ENCODE data around the gene CDC42EP2.
A peak's percentile ranks its signal among the peaks of the same experiment; 100 is the strongest.

Gene CDC42EP2

GRCh38 chr11:65316227-65317024, 1.8 kb downstream of the CDC42EP2 start:
- peaks cover 5 to 11% of the 10 kb centered on the region in 2 donors for H3K36me3 ChIP-seq (replicated peaks in 1 of 2; ENCODE audit: control insufficient read depth in 2 of 2, insufficient read depth in 2 of 2, low read length in 2 of 2)
- no peak overlapping the region for H2BK12ac ChIP-seq (ENCODE audit: low read length)
- H3K79me1 ChIP-seq (ENCODE audit: low read depth, low read length), result peaks cover 3% of the 10 kb centered on the region
- no peak overlapping the region for H2BK120ac ChIP-seq (ENCODE audit: low read depth, low read length)
- no peak overlapping the region for H3K4me2 ChIP-seq (ENCODE audit: insufficient read depth, low read length, poor library complexity, severe bottlenecking)
- H3K23ac ChIP-seq (ENCODE audit: low read depth, low read length, poor library complexity), result no peak overlapping the region
- H3K18ac ChIP-seq (ENCODE audit: low read length), result peak overlapping the region; percentile 68
- no peak for DNase-seq (ENCODE audit: low spot score)
- H2AK5ac ChIP-seq (ENCODE audit: low read depth, low read length), result peak overlapping the region; percentile 14
- no peak overlapping the region for H3K14ac ChIP-seq (ENCODE audit: low read length)
- no peak overlapping the region for H4K91ac ChIP-seq (ENCODE audit: low read depth, low read length, poor library complexity)
- no peaks in the 10 kb centered on the region for H3K9me3 ChIP-seq (replicated peaks in 1 of 2; ENCODE audit: control insufficient read depth in 2 of 2, insufficient read depth in 1 of 2, low read depth in 1 of 2, low read length in 2 of 2)
- no peak overlapping the region for H2BK15ac ChIP-seq (ENCODE audit: low read length)
- peak overlapping the region; percentile 51 for H2AFZ ChIP-seq (ENCODE audit: low read length)
- H3K4me3 ChIP-seq (ENCODE audit: low read length in 2 of 2), result no peak overlapping the region
- H3K4ac ChIP-seq (ENCODE audit: low read length), result no peak overlapping the region
- no peak overlapping the region for H3K9ac ChIP-seq (ENCODE audit: low read depth, low read length, poor library complexity)
- H4K8ac ChIP-seq (ENCODE audit: low read depth, low read length), result no peak overlapping the region
- H3K4me1 ChIP-seq (ENCODE audit: control insufficient read depth in 2 of 2, insufficient read depth in 1 of 2, low read depth in 1 of 2, low read length in 2 of 2), result peaks cover 14 to 15% of the 10 kb centered on the region in 2 donors
- peaks cover 0 to 10% (median 0%) of the 10 kb centered on the region in 3 experiments for H3K27me3 ChIP-seq (ENCODE audit: control insufficient read depth in 3 of 3, insufficient read depth in 3 of 3, low read depth in 1 of 3, low read length in 3 of 3)
- WGBS, 2 donors (ENCODE audit: extremely low coverage in 2 of 2, insufficient read length in 2 of 2, insufficient replicate concordance in 1 of 2), result no CpG with 5 or more reads among the region's 20 CpGs
- H2BK5ac ChIP-seq (ENCODE audit: low read length), result no peak overlapping the region
- H3K27ac ChIP-seq (replicated peaks; ENCODE audit: low read length), result no peak overlapping the region

- Histone ChIP-seq H3K4ac (ENCODE audit: low read length) (no peak overlapping the region), H3K4me3 (ENCODE audit: low read length in 2 of 2) (no peak overlapping the region), H2AK5ac (ENCODE audit: low read depth, low read length) (no peak overlapping the region), H2BK15ac (ENCODE audit: low read length) (no peak overlapping the region), H2BK12ac (ENCODE audit: low read length) (no peak overlapping the region), H2AFZ (ENCODE audit: low read length) (peak overlapping the region; percentile 51), H3K27me3 (ENCODE audit: control insufficient read depth in 3 of 3, insufficient read depth in 3 of 3, low read depth in 1 of 3, low read length in 3 of 3) (peaks cover 0 to 10% (median 0%) of the 10 kb centered on the region in 3 experiments), H3K9ac (ENCODE audit: low read depth, low read length, poor library complexity) (no peak overlapping the region), H3K18ac (ENCODE audit: low read length) (peak overlapping the region; percentile 68), H3K4me1 (ENCODE audit: control insufficient read depth in 2 of 2, insufficient read depth in 1 of 2, low read depth in 1 of 2, low read length in 2 of 2) (peaks cover 12 to 14% of the 10 kb centered on the region in 2 donors), H2BK120ac (ENCODE audit: low read depth, low read length) (no peak overlapping the region), H4K8ac (ENCODE audit: low read depth, low read length) (no peak overlapping the region), H3K23ac (ENCODE audit: low read depth, low read length, poor library complexity) (no peak overlapping the region), H3K14ac (ENCODE audit: low read length) (no peak overlapping the region), H3K9me3 (replicated peaks in 1 of 2; ENCODE audit: control insufficient read depth in 2 of 2, insufficient read depth in 1 of 2, low read depth in 1 of 2, low read length in 2 of 2) (no peaks in the 10 kb centered on the region), H2BK5ac (ENCODE audit: low read length) (no peak overlapping the region), H3K36me3 (replicated peaks in 1 of 2; ENCODE audit: control insufficient read depth in 2 of 2, insufficient read depth in 2 of 2, low read length in 2 of 2) (peaks cover 6 to 19% of the 10 kb centered on the region in 2 donors), H3K27ac (replicated peaks; ENCODE audit: low read length) (no peak overlapping the region), H3K4me2 (ENCODE audit: insufficient read depth, low read length, poor library complexity, severe bottlenecking) (peak overlapping the region; percentile 32), H4K91ac (ENCODE audit: low read depth, low read length, poor library complexity) (no peak overlapping the region), H3K79me1 (ENCODE audit: low read depth, low read length) (peaks cover 3% of the 10 kb centered on the region)
- DNase-seq (ENCODE audit: low spot score), result no peak
- no CpG with 5 or more reads among the region's 13 CpGs for WGBS, 2 donors (ENCODE audit: extremely low coverage in 2 of 2, insufficient read length in 2 of 2, insufficient replicate concordance in 1 of 2)
These were observed 2.5 kb downstream of the CDC42EP2 start for GRCh38 chr11:65317025-65317786.

GRCh38 chr11:65320386-65321075, 5.9 kb downstream of the CDC42EP2 start:
- no peak overlapping the region for H3K27ac ChIP-seq (replicated peaks; ENCODE audit: low read length)
- no peak overlapping the region for H3K9ac ChIP-seq (ENCODE audit: low read depth, low read length, poor library complexity)
- no peak overlapping the region for H2BK120ac ChIP-seq (ENCODE audit: low read depth, low read length)
- peak overlapping the region; percentile 91 for H3K23ac ChIP-seq (ENCODE audit: low read depth, low read length, poor library complexity)
- peaks cover 6 to 24% of the 10 kb centered on the region in 2 donors for H3K36me3 ChIP-seq (replicated peaks in 1 of 2; ENCODE audit: control insufficient read depth in 2 of 2, insufficient read depth in 2 of 2, low read length in 2 of 2)
- H3K18ac ChIP-seq (ENCODE audit: low read length), result no peak overlapping the region
- no peak overlapping the region for H2AFZ ChIP-seq (ENCODE audit: low read length)
- peaks cover 3% of the 10 kb centered on the region for H3K79me1 ChIP-seq (ENCODE audit: low read depth, low read length)
- H3K4me1 ChIP-seq (ENCODE audit: control insufficient read depth in 2 of 2, insufficient read depth in 1 of 2, low read depth in 1 of 2, low read length in 2 of 2), result peaks cover 8 to 13% of the 10 kb centered on the region in 2 donors
- no peak overlapping the region for H3K4me3 ChIP-seq (ENCODE audit: low read length in 2 of 2)
- H3K14ac ChIP-seq (ENCODE audit: low read length), result no peak overlapping the region
- H3K27me3 ChIP-seq (ENCODE audit: control insufficient read depth in 3 of 3, insufficient read depth in 3 of 3, low read depth in 1 of 3, low read length in 3 of 3), result no peaks in the 10 kb centered on the region
- no peak overlapping the region for H3K4me2 ChIP-seq (ENCODE audit: insufficient read depth, low read length, poor library complexity, severe bottlenecking)
- no peak overlapping the region for H2BK5ac ChIP-seq (ENCODE audit: low read length)
- H2BK12ac ChIP-seq (ENCODE audit: low read length), result no peak overlapping the region
- no peak for DNase-seq (ENCODE audit: low spot score)
- no peak overlapping the region for H2AK5ac ChIP-seq (ENCODE audit: low read depth, low read length)
- no peak overlapping the region for H4K91ac ChIP-seq (ENCODE audit: low read depth, low read length, poor library complexity)
- no peak overlapping the region for H4K8ac ChIP-seq (ENCODE audit: low read depth, low read length)
- peak overlapping the region; percentile 67 for H2BK15ac ChIP-seq (ENCODE audit: low read length)
- no peak overlapping the region for H3K4ac ChIP-seq (ENCODE audit: low read length)
- WGBS, 2 donors (ENCODE audit: extremely low coverage in 2 of 2, insufficient read length in 2 of 2, insufficient replicate concordance in 1 of 2), result no CpG with 5 or more reads among the region's 22 CpGs
- no peaks in the 10 kb centered on the region for H3K9me3 ChIP-seq (replicated peaks in 1 of 2; ENCODE audit: control insufficient read depth in 2 of 2, insufficient read depth in 1 of 2, low read depth in 1 of 2, low read length in 2 of 2)

Measured in neuronal stem cell (in vitro differentiated cells).